DMS 273 (cell line): ENCODE results near the gene IWS1.
"Not testable (repeated sequence)": the region's sequence is repeated elsewhere in the genome, so short reads cannot be mapped to it uniquely, and the experiment has no call there.

Source experiments
- DNase-seq: peaks from one replicate; lab custom pipeline; 2025; ENCODE audit not compliant: unreplicated experiment; lab: John Stamatoyannopoulos, UW

The IWS1 gene

GRCh38 chr2:127529416-127529815 is 3.1 kb upstream of the IWS1 start:
- DNase-seq: not testable (repeated sequence)

- DNase-seq: peak; percentile 33
Observed at GRCh38 chr2:127528487-127528886, 2.2 kb upstream of the IWS1 start.

- no peak for DNase-seq
Observed at GRCh38 chr2:127527001-127527804, 914 bp upstream of the IWS1 start.

GRCh38 chr2:127525691-127526131 is 578 bp downstream of the IWS1 start:
- peak; percentile 55 for DNase-seq

- DNase-seq: not testable (repeated sequence)
Observed at GRCh38 chr2:127524198-127524834, 2.0 kb downstream of the IWS1 start.

GRCh38 chr2:127523269-127523939 is 2.9 kb downstream of the IWS1 start:
- no peak for DNase-seq

GRCh38 chr2:127520424-127520823 is 5.9 kb downstream of the IWS1 start:
- no peak for DNase-seq

GRCh38 chr2:127517465-127517864 is 8.8 kb downstream of the IWS1 start:
- DNase-seq: no peak

GRCh38 chr2:127516041-127516762 is 10.1 kb downstream of the IWS1 start:
- peak; percentile 79 for DNase-seq

- DNase-seq: peak; percentile 31
Observed at GRCh38 chr2:127515383-127515915, 10.8 kb downstream of the IWS1 start.

GRCh38 chr2:127514485-127514884 is 11.8 kb downstream of the IWS1 start:
- DNase-seq: no peak

GRCh38 chr2:127514076-127514475 is 12.2 kb downstream of the IWS1 start:
- no peak for DNase-seq

GRCh38 chr2:127512362-127512761 is 13.9 kb downstream of the IWS1 start:
- no peak for DNase-seq

GRCh38 chr2:127511917-127512316 is 14.4 kb downstream of the IWS1 start:
- DNase-seq: peak; percentile 20

- no peak for DNase-seq
Observed at GRCh38 chr2:127511090-127511695, 15.1 kb downstream of the IWS1 start.

GRCh38 chr2:127510073-127510472 is 16.2 kb downstream of the IWS1 start:
- no peak for DNase-seq

- peak; percentile 95 for DNase-seq
Observed at GRCh38 chr2:127508631-127509034, 17.7 kb downstream of the IWS1 start.

GRCh38 chr2:127508023-127508630 is 18.2 kb downstream of the IWS1 start:
- no peak for DNase-seq

- DNase-seq: no peak
Observed at GRCh38 chr2:127506510-127506909, 19.8 kb downstream of the IWS1 start.
